H9 (cell line): Measurements from ENCODE around the gene FOLR3. TPM values are rescaled to one million over a fixed set of nuclear protein-coding genes. Genes with fewer than 3 reads are reported as not detected.

Experiments used
- DNase-seq: peaks from one replicate; pipeline ENCODE4 v3.0.0-alpha.2; 2017
- H2AFZ ChIP-seq: one replicate; pipeline ENCODE4 v1.6.1; 2013; ENCODE audit warnings: mild to moderate bottlenecking, low read length, control low read depth, moderate library complexity
- H2AK5ac ChIP-seq: 2 replicates; pipeline ENCODE4 v1.6.1; 2013; ENCODE audit warnings: low read length, control low read depth, mixed read lengths; ENCODE audit not compliant: insufficient read length
- H2BK120ac ChIP-seq: one replicate; pipeline ENCODE4 v1.6.1; 2013; ENCODE audit warnings: low read depth, mild to moderate bottlenecking, low read length, control low read depth, inconsistent platforms; ENCODE audit not compliant: poor library complexity, severe bottlenecking
- H2BK12ac ChIP-seq: 2 replicates; pipeline ENCODE4 v1.6.1; 2013; ENCODE audit warnings: low read length, control low read depth, mixed read lengths, low read depth; ENCODE audit not compliant: insufficient read length
- H2BK15ac ChIP-seq: 2 replicates; pipeline ENCODE4 v1.6.1; 2013; ENCODE audit warnings: low read depth, low read length, control low read depth
- H2BK20ac ChIP-seq: one replicate; pipeline ENCODE4 v1.6.1; 2013; ENCODE audit warnings: low read depth, mild to moderate bottlenecking, low read length, control low read depth, inconsistent platforms; ENCODE audit not compliant: poor library complexity, severe bottlenecking
- H2BK5ac ChIP-seq: 2 replicates; pipeline ENCODE4 v1.6.1; 2013; ENCODE audit warnings: low read length, control low read depth, mixed read lengths; ENCODE audit not compliant: insufficient read length
- H3K14ac ChIP-seq: 2 replicates; pipeline ENCODE4 v1.6.1; 2013; ENCODE audit warnings: low read length, control low read depth; ENCODE audit not compliant: insufficient read depth
- H3K18ac ChIP-seq: 2 replicates; pipeline ENCODE4 v1.6.1; 2013; ENCODE audit warnings: low read depth, mild to moderate bottlenecking, mixed read lengths, low read length, control low read depth; ENCODE audit not compliant: insufficient read length
- H3K23ac ChIP-seq: 2 replicates; pipeline ENCODE4 v1.6.1; 2013; ENCODE audit warnings: low read length, control low read depth, mixed read lengths, low read depth; ENCODE audit not compliant: insufficient read length
- H3K23me2 ChIP-seq: 2 replicates; pipeline ENCODE4 v1.6.1; 2013; ENCODE audit warnings: low read depth, mild to moderate bottlenecking, mixed read lengths, low read length, control low read depth; ENCODE audit not compliant: insufficient read length, poor library complexity, severe bottlenecking
- H3K27ac ChIP-seq: 2 replicates; pipeline ENCODE4 v1.5.1; 2013; ENCODE audit warnings: low read length, control low read depth, mixed read lengths, low read depth; ENCODE audit not compliant: insufficient read length
- H3K27me3 ChIP-seq: 2 replicates; pipeline ENCODE4 v1.6.1; 2013; ENCODE audit warnings: low read length, control low read depth, inconsistent platforms; ENCODE audit not compliant: insufficient read depth
- H3K4ac ChIP-seq: 2 replicates; pipeline ENCODE4 v1.6.1; 2013; ENCODE audit warnings: low read depth, mild to moderate bottlenecking, control low read depth, inconsistent platforms, low read length, moderate library complexity
- H3K4me1 ChIP-seq: 2 replicates; pipeline ENCODE4 v1.6.1; 2013; ENCODE audit warnings: low read length, control low read depth, inconsistent platforms; ENCODE audit not compliant: insufficient read depth
- H3K4me2 ChIP-seq: 2 replicates; pipeline ENCODE4 v1.6.1; 2013; ENCODE audit warnings: low read length, control low read depth, mixed read lengths; ENCODE audit not compliant: insufficient read length, insufficient read depth
- H3K56ac ChIP-seq: 2 replicates; pipeline ENCODE4 v1.6.1; 2013; ENCODE audit warnings: low read depth, mild to moderate bottlenecking, mixed read lengths, low read length, control low read depth; ENCODE audit not compliant: insufficient read length
- H3K79me1 ChIP-seq: 2 replicates; pipeline ENCODE4 v1.6.1; 2013; ENCODE audit warnings: low read depth, mild to moderate bottlenecking, moderate library complexity, low read length, control low read depth, inconsistent platforms; ENCODE audit not compliant: insufficient read depth, poor library complexity, severe bottlenecking
- H3K79me2 ChIP-seq: 2 replicates; pipeline ENCODE4 v1.6.1; 2013; ENCODE audit warnings: low read length, control low read depth, inconsistent platforms; ENCODE audit not compliant: insufficient read depth
- H3K9ac ChIP-seq: 2 replicates; pipeline ENCODE4 v1.6.1; 2013; ENCODE audit warnings: low read length, control low read depth, mixed read lengths; ENCODE audit not compliant: insufficient read length; ENCODE audit errors: extremely low read depth
- H3K9me3 ChIP-seq: one replicate; pipeline ENCODE4 v1.6.1; 2013; ENCODE audit warnings: low read depth, low read length, inconsistent platforms; ENCODE audit not compliant: control insufficient read depth
- H3T11ph ChIP-seq: one replicate; pipeline ENCODE4 v1.6.1; 2013; ENCODE audit warnings: mild to moderate bottlenecking, low read length, control low read depth, inconsistent platforms
- H4K20me1 ChIP-seq: one replicate; pipeline ENCODE4 v1.6.1; 2013; ENCODE audit not compliant: control insufficient read depth, insufficient read length, insufficient read depth
- H4K5ac ChIP-seq: 2 replicates; pipeline ENCODE4 v1.6.1; 2013; ENCODE audit warnings: low read depth, mild to moderate bottlenecking, mixed read lengths, low read length, control low read depth; ENCODE audit not compliant: insufficient read length
- H4K8ac ChIP-seq: replicated peaks from 2 replicates; pipeline ENCODE4 v1.6.1; 2013; ENCODE audit warnings: low read length, control low read depth, mixed read lengths, low read depth; ENCODE audit not compliant: insufficient read length
- H4K91ac ChIP-seq: 2 replicates; pipeline ENCODE4 v1.6.1; 2013; ENCODE audit warnings: low read depth, mild to moderate bottlenecking, moderate library complexity, mixed read lengths, low read length, control low read depth; ENCODE audit not compliant: insufficient read length
- H3K27ac Mint-ChIP-seq, 3 experiments: 2 replicates in 2 of 3; 3 replicates in 1 of 3; pipeline ENCODE4 v1.8.0; 2020 to 2021; ENCODE audit warnings: mixed read lengths in 3 of 3, mild to moderate bottlenecking in 1 of 3, moderate library complexity in 1 of 3
- H3K27me3 Mint-ChIP-seq: 2 replicates; pipeline ENCODE4 v1.8.0; 2021; ENCODE audit warnings: low read depth, mild to moderate bottlenecking, moderate library complexity, mixed read lengths
- H3K36me3 Mint-ChIP-seq, 3 experiments: 2 replicates in 2 of 3; 3 replicates in 1 of 3; pipeline ENCODE4 v1.8.0; 2020 to 2021; ENCODE audit warnings: low read depth in 3 of 3, mixed read lengths in 3 of 3; ENCODE audit not compliant: insufficient read depth in 1 of 3
- H3K4me1 Mint-ChIP-seq, 2 experiments: 2 replicates each; pipeline ENCODE4 v1.8.0; 2020; ENCODE audit warnings: mixed read lengths in 2 of 2
- H3K4me3 Mint-ChIP-seq, 2 experiments: 2 replicates in 1 of 2; 3 replicates in 1 of 2; pipeline ENCODE4 v1.8.0; 2020 to 2021; ENCODE audit warnings: mild to moderate bottlenecking in 2 of 2, mixed read lengths in 2 of 2, moderate library complexity in 1 of 2
- H3K9me3 Mint-ChIP-seq, 2 experiments: 2 replicates in 1 of 2; 3 replicates in 1 of 2; pipeline ENCODE4 v1.8.0; 2020; ENCODE audit warnings: mild to moderate bottlenecking in 2 of 2, mixed read lengths in 2 of 2, moderate library complexity in 1 of 2
- WGBS: extraction: QIAGEN DNeasy Blood & Tissue Kit; methylation state at CpG from one replicate; pipeline ENCODE4 v1.1.7; 2013; ENCODE audit warnings: missing lambda C conversion rate, low lambda C conversion rate, mixed read lengths; ENCODE audit not compliant: insufficient read length; ENCODE audit errors: extremely low coverage; 5-methylcytosine and 5-hydroxymethylcytosine counted together
- total RNA-seq: library from RNA; stranded (reverse); gene quantifications from 2 replicates; pipeline ENCODE4 v1.2.1, GENCODE V29; 2021
- TF ChIP-seq, protein P1 (sequence below): fragments of 200-600 bp; sonication (generic); conservative IDR thresholded peaks from 3 replicates; pipeline ENCODE4 v1.8.0; 2021; ENCODE audit warnings: antibody characterized with exemption, mild to moderate bottlenecking

Gene FOLR3
- total RNA-seq, 1 experiment from 2014 or later, result not detected

GRCh38 chr11:72136684-72137262, 1.2 kb downstream of the FOLR3 start:
- peaks cover 0 to 5% of the 10 kb centered on the region in 2 experiments; a peak in 2 of 4 replicates for H3K4me1 Mint-ChIP-seq
- H4K5ac ChIP-seq, result no peak overlapping the region
- no peak overlapping the region for H3T11ph ChIP-seq
- no peak for DNase-seq
- no peak overlapping the region for H3K9ac ChIP-seq
- no peak overlapping the region for H2BK20ac ChIP-seq
- no peak overlapping the region for H2AK5ac ChIP-seq
- no peaks in the 10 kb centered on the region for H3K79me1 ChIP-seq
- H3K27ac ChIP-seq, result no peak overlapping the region
- TF ChIP-seq, protein P1, sequence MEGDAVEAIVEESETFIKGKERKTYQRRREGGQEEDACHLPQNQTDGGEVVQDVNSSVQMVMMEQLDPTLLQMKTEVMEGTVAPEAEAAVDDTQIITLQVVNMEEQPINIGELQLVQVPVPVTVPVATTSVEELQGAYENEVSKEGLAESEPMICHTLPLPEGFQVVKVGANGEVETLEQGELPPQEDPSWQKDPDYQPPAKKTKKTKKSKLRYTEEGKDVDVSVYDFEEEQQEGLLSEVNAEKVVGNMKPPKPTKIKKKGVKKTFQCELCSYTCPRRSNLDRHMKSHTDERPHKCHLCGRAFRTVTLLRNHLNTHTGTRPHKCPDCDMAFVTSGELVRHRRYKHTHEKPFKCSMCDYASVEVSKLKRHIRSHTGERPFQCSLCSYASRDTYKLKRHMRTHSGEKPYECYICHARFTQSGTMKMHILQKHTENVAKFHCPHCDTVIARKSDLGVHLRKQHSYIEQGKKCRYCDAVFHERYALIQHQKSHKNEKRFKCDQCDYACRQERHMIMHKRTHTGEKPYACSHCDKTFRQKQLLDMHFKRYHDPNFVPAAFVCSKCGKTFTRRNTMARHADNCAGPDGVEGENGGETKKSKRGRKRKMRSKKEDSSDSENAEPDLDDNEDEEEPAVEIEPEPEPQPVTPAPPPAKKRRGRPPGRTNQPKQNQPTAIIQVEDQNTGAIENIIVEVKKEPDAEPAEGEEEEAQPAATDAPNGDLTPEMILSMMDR, result no peak
- H2BK120ac ChIP-seq, result no peak overlapping the region
- H3K4me3 Mint-ChIP-seq, result no peak overlapping the region
- H3K27me3 ChIP-seq, result no peaks in the 10 kb centered on the region
- peaks cover 19% of the 10 kb centered on the region for H3K27me3 Mint-ChIP-seq
- no peak overlapping the region for H3K27ac Mint-ChIP-seq
- no peaks in the 10 kb centered on the region for H3K23me2 ChIP-seq
- H3K36me3 Mint-ChIP-seq, result no peaks in the 10 kb centered on the region
- H3K14ac ChIP-seq, result no peak overlapping the region
- no peak overlapping the region for H2AFZ ChIP-seq
- H2BK15ac ChIP-seq, result no peak overlapping the region
- no peaks in the 10 kb centered on the region for H3K9me3 ChIP-seq
- H2BK12ac ChIP-seq, result no peak overlapping the region
- no peaks in the 10 kb centered on the region for H3K79me2 ChIP-seq
- no peak overlapping the region for H3K4me2 ChIP-seq
- H3K23ac ChIP-seq, result no peak overlapping the region
- H4K20me1 ChIP-seq, result no peaks in the 10 kb centered on the region
- no peak overlapping the region for H4K91ac ChIP-seq
- H3K18ac ChIP-seq, result no peak overlapping the region
- H2BK5ac ChIP-seq, result no peak overlapping the region
- H3K56ac ChIP-seq, result no peak overlapping the region
- no peaks in the 10 kb centered on the region; the same call in none of the 2 replicates for H3K4me1 ChIP-seq
- no CpG with 5 or more reads among the region's 4 CpGs for WGBS
- no peak overlapping the region for H4K8ac ChIP-seq
- no peaks in the 10 kb centered on the region for H3K9me3 Mint-ChIP-seq
- no peak overlapping the region for H3K4ac ChIP-seq
